ENCODE measurements around the gene ETS2.

The ETS2 gene

GRCh38 chr21:38805328-38806152 lies at the start of gene ETS2:
Gene ETS2 (plus strand): TSS chr21:38805929. CDS start chr21:38810035, 4,106 bp downstream.
- DNase-seq: peak; percentile 89

GRCh38 chr21:38756746-38757145 lies 49.0 kb upstream of the ETS2 start:
- DNase-seq: no peak

GRCh38 chr21:38758501-38759214 lies 47.1 kb upstream of the ETS2 start:
- no peak for DNase-seq

GRCh38 chr21:38759413-38759812 lies 46.3 kb upstream of the ETS2 start:
- no peak for DNase-seq

- no peak for DNase-seq
These were observed 45.5 kb upstream of the ETS2 start for GRCh38 chr21:38760017-38760761.

GRCh38 chr21:38760762-38761155 lies 45.0 kb upstream of the ETS2 start:
- no peak for DNase-seq

GRCh38 chr21:38761531-38761930 lies 44.2 kb upstream of the ETS2 start:
- no peak for DNase-seq

GRCh38 chr21:38765056-38765455 lies 40.7 kb upstream of the ETS2 start:
- DNase-seq: no peak

GRCh38 chr21:38766987-38767722 lies 38.6 kb upstream of the ETS2 start:
- DNase-seq: peak; percentile 93

GRCh38 chr21:38768471-38769063 lies 37.2 kb upstream of the ETS2 start:
- peak; percentile 82 for DNase-seq

GRCh38 chr21:38769191-38769780 lies 36.4 kb upstream of the ETS2 start:
- peak; percentile 46 for DNase-seq

- DNase-seq: no peak
These were observed 35.1 kb upstream of the ETS2 start for GRCh38 chr21:38770660-38771059.

- no peak for DNase-seq
These were observed 34.2 kb upstream of the ETS2 start for GRCh38 chr21:38771536-38771935.

- no peak for DNase-seq
These were observed 33.1 kb upstream of the ETS2 start for GRCh38 chr21:38772646-38773045.

GRCh38 chr21:38773099-38774061 lies 32.3 kb upstream of the ETS2 start:
- DNase-seq: peak; percentile 81

- no peak for DNase-seq
These were observed 31.6 kb upstream of the ETS2 start for GRCh38 chr21:38774152-38774551.

GRCh38 chr21:38774586-38775285 lies 31.0 kb upstream of the ETS2 start:
- DNase-seq: no peak

- no peak for DNase-seq
These were observed 30.0 kb upstream of the ETS2 start for GRCh38 chr21:38775733-38776132.

GRCh38 chr21:38777015-38777414 lies 28.7 kb upstream of the ETS2 start:
- DNase-seq: peak; percentile 47

- DNase-seq: peak; percentile 53
These were observed 28.2 kb upstream of the ETS2 start for GRCh38 chr21:38777531-38777930.
